ENCODE results near the gene HCK.

DNA sequence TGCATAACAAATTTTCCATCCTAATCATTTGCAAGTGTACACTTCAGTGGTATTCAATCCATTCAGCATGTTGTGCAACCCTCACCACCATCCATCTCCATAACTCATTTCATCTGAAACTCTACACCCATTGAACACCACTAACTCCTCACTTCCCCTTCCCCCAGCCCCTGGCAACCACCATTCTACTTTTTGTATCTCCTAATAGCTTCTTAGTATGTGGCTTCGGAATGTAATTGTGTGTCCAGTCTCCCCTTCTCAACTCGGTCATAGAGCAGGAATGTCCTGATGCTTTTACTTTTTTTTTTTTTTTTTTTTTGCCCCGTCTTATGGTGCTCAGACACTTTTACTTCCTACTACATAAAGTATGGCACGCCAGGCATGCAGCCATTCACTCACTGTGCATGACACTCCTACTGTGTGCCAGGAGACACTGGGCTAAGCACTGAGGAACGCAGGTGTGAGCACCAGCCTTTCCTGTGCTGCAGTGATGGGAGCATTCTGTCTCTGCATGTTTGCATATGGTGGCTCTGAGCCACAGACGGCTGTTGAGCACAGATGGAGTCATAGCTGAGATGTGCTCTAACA lies 15.3 kb downstream of the HCK start:
- TF ChIP-seq CTCF (conservative IDR thresholded peaks at IDR 0.05; ENCODE audit: low read depth, low read length) (no peak), EZH2 (IDR thresholded peaks at IDR 0.05; ENCODE audit: low read length, unreplicated experiment) (no peak)

Data from PC-3 (cell line).